Neural cell (in vitro differentiated cells): Measurements from ENCODE around the gene FAM78B. TPM values are rescaled to one million over a fixed set of nuclear protein-coding genes. Genes with fewer than 3 reads are reported as not detected.

ENCODE experiments used
- H2AFZ ChIP-seq: fragments of 200-600, 300-800 bp; sonication (generic), shearing (Covaris generic); 2 replicates; pipeline ENCODE4 v1.6.0; 2014; ENCODE audit warnings: low read depth, mild to moderate bottlenecking, antibody characterized with exemption, low read length, moderate library complexity
- H3F3A ChIP-seq: fragments of 200-600 bp; shearing (Covaris generic); 2 replicates; pipeline ENCODE4 v1.6.1; 2016; ENCODE audit warnings: mild to moderate bottlenecking, moderate library complexity, mixed read lengths, antibody characterized with exemption, low read length; ENCODE audit not compliant: insufficient read depth, poor library complexity, severe bottlenecking
- H3K27ac ChIP-seq: fragments of 200-600, 300-800 bp; sonication (generic), shearing (Covaris generic); 2 replicates; pipeline ENCODE4 v1.5.1; 2014; ENCODE audit warnings: mild to moderate bottlenecking, low read length, moderate library complexity
- H3K27me3 ChIP-seq: fragments of 300-800, 200-600 bp; sonication (generic), shearing (Covaris generic); 2 replicates; pipeline ENCODE4 v1.6.0; 2014; ENCODE audit warnings: mild to moderate bottlenecking, low read depth, low read length, moderate library complexity; ENCODE audit not compliant: insufficient read depth
- H3K36me3 ChIP-seq: fragments of 300-800, 200-600 bp; sonication (generic), shearing (Covaris generic); 2 replicates; pipeline ENCODE4 v1.5.1; 2014; ENCODE audit warnings: mild to moderate bottlenecking, antibody characterized with exemption, low read length, moderate library complexity; ENCODE audit not compliant: insufficient read depth
- H3K4me2 ChIP-seq: fragments of 300-800, 200-600 bp; sonication (generic), shearing (Covaris generic); 2 replicates; pipeline ENCODE4 v1.6.0; 2014; ENCODE audit warnings: mild to moderate bottlenecking, low read length
- H3K4me3 ChIP-seq: fragments of 300-800, 200-600 bp; sonication (generic), shearing (Covaris generic); 2 replicates; pipeline ENCODE4 v1.5.1; 2014; ENCODE audit warnings: mild to moderate bottlenecking, low read length, moderate library complexity
- H3K79me2 ChIP-seq: fragments of 200-600 bp; shearing (Covaris generic); replicated peaks from 2 replicates; pipeline ENCODE4 v1.6.0; 2014; ENCODE audit warnings: mild to moderate bottlenecking, low read length, moderate library complexity; ENCODE audit not compliant: insufficient read depth
- H3K9ac ChIP-seq: fragments of 300-800, 200-600 bp; sonication (generic), shearing (Covaris generic); 2 replicates; pipeline ENCODE4 v1.6.1; 2016; ENCODE audit warnings: mild to moderate bottlenecking, low read length, mixed read lengths
- H3K9me2 ChIP-seq: fragments of 200-600 bp; shearing (Covaris generic); 2 replicates; pipeline ENCODE4 v1.6.1; 2016; ENCODE audit warnings: mild to moderate bottlenecking, low read length, mixed read lengths; ENCODE audit not compliant: insufficient read depth
- H3K9me3 ChIP-seq: fragments of 200-600, 300-800 bp; sonication (generic), shearing (Covaris generic); 2 replicates; pipeline ENCODE4 v1.6.1; 2016; ENCODE audit warnings: mild to moderate bottlenecking, mixed run types, low read length, moderate library complexity, mixed read lengths
- H4K20me1 ChIP-seq: fragments of 200-600 bp; shearing (Covaris generic); 2 replicates; pipeline ENCODE4 v1.6.1; 2016; ENCODE audit warnings: mild to moderate bottlenecking, mixed run types; ENCODE audit not compliant: insufficient read depth
- EP300 ChIP-seq: fragments of 450-650 bp; conservative IDR thresholded peaks from 2 replicates; pipeline ENCODE4 v1.6.1; 2014; ENCODE audit warnings: antibody characterized with exemption, mild to moderate bottlenecking, moderate library complexity; ENCODE audit not compliant: poor library complexity, severe bottlenecking
- EZH2 ChIP-seq: fragments of 200-600, 300-800 bp; shearing (Covaris generic), sonication (generic); IDR thresholded peaks from 2 replicates; pipeline ENCODE4 v1.6.1; 2014; ENCODE audit warnings: antibody characterized with exemption, low read length, borderline replicate concordance, mild to moderate bottlenecking; ENCODE audit not compliant: insufficient read depth, poor library complexity, severe bottlenecking
- MXI1 ChIP-seq: fragments of 450-650 bp; conservative IDR thresholded peaks from 2 replicates; pipeline ENCODE4 v1.6.1; 2014; ENCODE audit warnings: antibody characterized with exemption, mild to moderate bottlenecking; ENCODE audit not compliant: poor library complexity, severe bottlenecking
- POLR2AphosphoS5 ChIP-seq: IDR thresholded peaks from 2 replicates; pipeline ENCODE4 v1.6.1; 2012
- RAD21 ChIP-seq: fragments of 450-650 bp; conservative IDR thresholded peaks from 2 replicates; pipeline ENCODE4 v1.6.1; 2014; ENCODE audit warnings: antibody characterized with exemption, mild to moderate bottlenecking, moderate library complexity
- REST ChIP-seq: IDR thresholded peaks from 2 replicates; pipeline ENCODE4 v1.6.1; 2012; ENCODE audit warnings: borderline replicate concordance
- SMC3 ChIP-seq: fragments of 450-650 bp; conservative IDR thresholded peaks from 2 replicates; pipeline ENCODE4 v1.6.1; 2014; ENCODE audit warnings: antibody characterized with exemption, mild to moderate bottlenecking, moderate library complexity; ENCODE audit not compliant: poor library complexity
- TAF1 ChIP-seq: IDR thresholded peaks from 2 replicates; pipeline ENCODE4 v1.6.1; 2012; ENCODE audit warnings: low read depth
- polyA plus RNA-seq: library from polyadenylated mRNA; depleted of rRNA; stranded (reverse); fragments of >200 nt; gene quantifications from 2 replicates; pipeline ENCODE4 v1.2.3, GENCODE V29; 2014
- TF ChIP-seq, protein P1 (sequence below): fragments of 450-650 bp; IDR thresholded peaks from 2 replicates; pipeline ENCODE4 v1.5.1; 2014; ENCODE audit warnings: antibody characterized with exemption, mild to moderate bottlenecking, moderate library complexity; ENCODE audit not compliant: poor library complexity, severe bottlenecking

FAM78B gene
- polyA plus RNA-seq, 1 donor from 2014 or later = 2.4 TPM

DNA sequence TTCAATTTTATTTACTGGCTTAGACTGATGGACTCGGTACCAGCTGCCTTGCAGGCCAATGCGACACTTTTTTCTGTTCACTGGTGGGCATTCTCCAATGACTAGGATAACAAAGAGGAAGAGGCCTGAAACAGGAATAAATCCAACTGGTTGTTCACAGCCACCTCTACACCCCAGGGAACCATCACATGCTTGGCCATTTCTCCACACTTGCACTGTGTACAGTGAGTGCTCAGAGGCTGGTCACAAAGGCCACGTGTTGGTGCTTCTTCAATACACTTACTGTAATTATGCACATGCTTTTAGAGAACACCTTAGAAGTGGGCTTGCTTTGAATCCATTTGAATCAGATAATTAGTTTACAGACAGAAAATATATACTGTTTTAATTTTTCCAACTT is 113.4 kb downstream of the FAM78B start:
- Histone ChIP-seq H3K9ac (no peak overlapping the region), H3K27ac (no peak overlapping the region), H3K4me2 (no peak overlapping the region), H3K79me2 (no peaks in the 10 kb centered on the region), H3K4me3 (no peak overlapping the region), H3K9me3 (no peaks in the 10 kb centered on the region), H2AFZ (no peak overlapping the region), H3K36me3 (no peaks in the 10 kb centered on the region), H3K9me2 (no peaks in the 10 kb centered on the region), H4K20me1 (no peaks in the 10 kb centered on the region), H3K27me3 (no peaks in the 10 kb centered on the region), H3F3A (no peaks in the 10 kb centered on the region)
- no peak for TF ChIP-seq EZH2

- no peaks in the 10 kb centered on the region for H3K27me3 ChIP-seq
- H3K27ac ChIP-seq = no peak overlapping the region
- H3K9me2 ChIP-seq = no peaks in the 10 kb centered on the region
- TF ChIP-seq EZH2 (no peak), TAF1 (no peak), RAD21 (no peak), REST (no peak), EP300 (no peak), MXI1 (no peak), POLR2AphosphoS5 (no peak), SMC3 (no peak)
- TF ChIP-seq, protein P1, sequence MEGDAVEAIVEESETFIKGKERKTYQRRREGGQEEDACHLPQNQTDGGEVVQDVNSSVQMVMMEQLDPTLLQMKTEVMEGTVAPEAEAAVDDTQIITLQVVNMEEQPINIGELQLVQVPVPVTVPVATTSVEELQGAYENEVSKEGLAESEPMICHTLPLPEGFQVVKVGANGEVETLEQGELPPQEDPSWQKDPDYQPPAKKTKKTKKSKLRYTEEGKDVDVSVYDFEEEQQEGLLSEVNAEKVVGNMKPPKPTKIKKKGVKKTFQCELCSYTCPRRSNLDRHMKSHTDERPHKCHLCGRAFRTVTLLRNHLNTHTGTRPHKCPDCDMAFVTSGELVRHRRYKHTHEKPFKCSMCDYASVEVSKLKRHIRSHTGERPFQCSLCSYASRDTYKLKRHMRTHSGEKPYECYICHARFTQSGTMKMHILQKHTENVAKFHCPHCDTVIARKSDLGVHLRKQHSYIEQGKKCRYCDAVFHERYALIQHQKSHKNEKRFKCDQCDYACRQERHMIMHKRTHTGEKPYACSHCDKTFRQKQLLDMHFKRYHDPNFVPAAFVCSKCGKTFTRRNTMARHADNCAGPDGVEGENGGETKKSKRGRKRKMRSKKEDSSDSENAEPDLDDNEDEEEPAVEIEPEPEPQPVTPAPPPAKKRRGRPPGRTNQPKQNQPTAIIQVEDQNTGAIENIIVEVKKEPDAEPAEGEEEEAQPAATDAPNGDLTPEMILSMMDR = no peak
- no peaks in the 10 kb centered on the region for H3K9me3 ChIP-seq
- H4K20me1 ChIP-seq = no peaks in the 10 kb centered on the region
- no peaks in the 10 kb centered on the region for H3F3A ChIP-seq
- no peak overlapping the region for H2AFZ ChIP-seq
- H3K36me3 ChIP-seq = no peaks in the 10 kb centered on the region
- peak overlapping the region; percentile 5 for H3K9ac ChIP-seq
- no peak overlapping the region for H3K4me2 ChIP-seq
- H3K79me2 ChIP-seq = no peaks in the 10 kb centered on the region
- no peak overlapping the region for H3K4me3 ChIP-seq
These were observed 126.4 kb downstream of the FAM78B start for GRCh38 chr1:166040202-166040997.
